Activated CD8-positive, alpha-beta memory T cell treated with anti-CD3 and anti-CD28 coated beads, Interleukin-2, amount 50 U/mL, for 24 hours (primary cell): Measurements from ENCODE around the gene EEF1AKMT3.

Experiments
- DNase-seq: peaks from one replicate; pipeline ENCODE4 v3.0.0-alpha.2; 2020; ENCODE audit errors: extremely low read depth

EEF1AKMT3 gene

GRCh38 chr12:57772429-57773322 lies at the start of gene EEF1AKMT3:
EEF1AKMT3 (plus strand) TSS chr12:57772614; CDS start chr12:57772725, 111 bp downstream.
- DNase-seq: no peak

DNA sequence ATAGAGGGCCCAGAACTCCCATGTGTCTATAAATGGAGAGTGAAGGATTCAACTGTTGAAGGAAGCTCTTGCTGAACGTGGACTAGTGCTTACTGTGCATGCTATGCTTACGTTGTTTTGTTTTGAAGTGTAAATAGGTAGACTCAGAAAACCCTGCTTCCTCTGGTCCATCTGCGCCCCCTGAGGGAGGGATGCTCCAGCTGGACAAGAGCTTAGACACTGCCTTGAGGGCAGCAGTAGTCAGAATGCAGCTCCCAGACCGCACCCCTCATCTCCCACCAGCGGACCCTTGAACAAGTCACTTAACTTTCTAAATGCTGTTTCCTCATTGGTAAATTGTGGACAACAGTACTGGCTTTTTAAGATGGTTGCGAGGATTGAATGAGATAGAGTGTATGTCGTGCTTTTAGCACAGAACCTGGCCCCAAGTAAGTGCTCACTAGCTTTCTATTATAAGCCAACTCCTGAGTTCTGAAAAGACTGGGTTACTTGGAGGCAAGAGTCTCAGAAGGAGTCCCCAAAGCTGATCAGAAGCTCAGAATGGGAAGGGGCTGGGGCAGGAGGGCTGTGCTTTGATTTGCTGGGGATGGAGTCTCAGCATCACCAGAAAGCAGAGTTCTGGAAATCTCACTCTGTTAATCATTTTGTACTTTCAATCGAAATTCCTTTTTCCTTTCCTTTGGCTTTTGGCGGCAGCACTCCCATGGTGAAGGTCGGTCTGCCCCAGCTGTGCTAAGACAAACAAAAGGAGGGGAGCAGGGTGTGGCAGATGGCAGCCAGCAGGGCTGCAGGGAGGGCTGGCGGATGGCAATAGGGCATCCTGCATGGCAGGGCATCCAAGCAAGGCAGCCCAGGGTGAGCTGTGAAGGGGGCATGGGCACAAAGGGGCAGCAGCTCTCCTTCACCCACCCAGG lies 49.4 kb upstream of the EEF1AKMT3 start:
- DNase-seq: no peak

GRCh38 chr12:57723630-57723962 lies 48.8 kb upstream of the EEF1AKMT3 start:
- no peak for DNase-seq

- DNase-seq: no peak
Observed at GRCh38 chr12:57724003-57724935, 48.1 kb upstream of the EEF1AKMT3 start.

DNA sequence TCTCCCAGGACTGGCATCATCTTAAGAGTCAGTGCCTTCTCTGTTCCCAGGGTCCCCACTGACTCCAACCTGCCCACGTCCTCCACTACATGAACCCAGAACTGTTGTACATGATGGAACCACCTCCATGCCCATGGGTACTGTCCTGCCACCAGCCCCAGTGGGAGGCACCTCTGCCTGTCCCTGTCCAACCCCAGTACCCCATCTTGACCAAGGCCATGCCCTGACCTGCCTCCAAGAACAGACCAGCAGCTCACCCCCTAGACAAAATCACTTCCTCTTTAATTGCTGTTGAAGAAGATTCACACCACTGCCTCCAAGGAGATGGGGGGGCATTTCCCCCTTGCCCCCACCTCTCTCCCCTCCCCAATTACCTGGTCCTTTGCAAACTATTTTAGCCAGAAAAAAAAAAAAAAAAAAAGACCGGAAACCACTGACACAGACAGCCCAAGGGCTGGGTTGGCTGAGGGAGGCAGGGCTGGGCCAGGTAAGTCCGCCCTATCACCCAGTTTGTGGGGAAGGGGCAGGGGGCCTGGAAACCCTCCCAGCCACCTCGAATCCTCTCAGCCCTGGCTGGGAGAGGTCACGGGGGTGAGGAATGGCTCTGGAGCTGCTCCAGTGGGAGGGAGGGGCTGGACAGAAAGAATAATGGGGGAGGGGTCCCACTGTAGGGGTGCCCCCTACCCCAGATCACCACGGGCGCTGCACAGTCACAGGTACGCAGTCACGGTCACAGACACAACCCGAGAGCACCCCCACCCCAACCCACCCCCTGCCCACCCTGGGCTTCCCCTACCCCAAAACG lies 47.3 kb upstream of the EEF1AKMT3 start:
- DNase-seq: no peak

GRCh38 chr12:57725851-57726150 lies 46.6 kb upstream of the EEF1AKMT3 start:
- DNase-seq: no peak

GRCh38 chr12:57726151-57726883 lies 46.1 kb upstream of the EEF1AKMT3 start:
- no peak for DNase-seq

DNA sequence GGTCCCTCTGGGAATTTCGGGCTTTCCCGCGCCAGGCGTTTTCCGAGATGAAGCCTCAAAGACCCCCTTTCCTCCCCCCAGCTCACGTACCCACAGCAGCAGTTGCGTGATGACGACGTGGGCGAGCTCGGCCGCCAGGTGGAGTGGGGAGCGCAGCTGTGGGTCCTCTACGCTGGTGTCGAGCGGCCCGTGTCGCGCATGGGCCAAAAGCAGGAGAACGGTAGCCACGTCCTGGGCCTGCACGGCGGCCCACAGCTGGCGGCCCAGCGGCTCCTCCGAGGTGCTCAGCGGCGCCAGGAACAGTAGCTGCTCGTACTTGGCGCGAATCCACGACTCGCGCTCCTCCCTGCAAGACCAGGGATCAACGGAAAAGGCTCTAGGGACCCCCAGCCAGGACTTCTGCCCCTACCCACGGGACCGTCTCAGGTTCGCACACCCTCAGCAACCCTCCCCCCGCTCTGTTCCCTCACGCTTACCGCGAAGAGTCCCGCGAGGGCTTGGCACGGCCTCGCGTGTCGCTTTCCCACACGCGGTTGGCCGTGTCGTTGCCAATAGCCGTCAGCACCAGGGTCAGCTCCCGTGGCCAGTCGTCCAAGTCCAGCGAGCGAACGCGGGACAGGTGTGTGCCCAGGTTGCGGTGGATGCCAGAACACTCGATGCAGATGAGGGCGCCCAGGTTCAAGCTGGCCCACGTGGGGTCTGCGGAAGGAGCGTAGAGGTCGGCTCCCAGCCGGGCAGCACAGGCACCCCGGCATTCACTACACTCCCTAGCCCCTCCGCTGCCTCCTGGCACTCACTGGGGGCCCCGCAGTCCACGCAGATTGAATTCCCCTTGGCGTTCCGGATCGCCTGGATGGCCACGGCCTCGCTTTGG lies 45.3 kb upstream of the EEF1AKMT3 start:
- no peak for DNase-seq

DNA sequence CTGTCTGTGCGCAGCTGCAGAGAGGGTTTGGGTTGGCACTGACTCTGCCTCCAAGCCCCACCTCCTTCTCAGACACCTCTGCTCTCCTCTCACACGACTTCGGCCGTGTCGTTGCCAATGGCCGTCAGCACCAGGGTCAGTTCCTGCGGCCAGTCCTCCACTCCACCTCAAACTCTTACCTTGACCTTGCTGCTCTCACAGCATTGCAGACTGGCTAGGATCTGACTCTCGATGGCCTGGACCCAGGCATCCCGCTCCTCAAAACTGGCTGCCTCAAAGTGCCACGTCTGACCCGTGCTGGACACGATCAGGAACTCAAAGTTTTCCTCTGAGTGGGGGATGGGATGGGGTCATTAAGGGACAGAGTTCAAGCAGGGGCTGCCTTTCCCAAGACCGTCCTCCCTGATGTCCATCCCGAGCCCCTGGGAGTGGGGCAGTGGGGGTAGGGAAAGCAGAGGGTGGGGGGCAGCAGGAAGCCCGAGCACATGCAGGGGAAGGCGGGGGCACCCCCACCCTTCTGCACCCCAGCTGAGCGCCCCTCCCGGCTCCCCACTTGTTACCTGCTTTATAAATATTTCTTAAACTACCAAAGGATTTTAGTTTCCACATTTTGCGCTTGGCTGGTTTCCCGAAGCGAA lies 44.5 kb upstream of the EEF1AKMT3 start:
- no peak for DNase-seq

DNA sequence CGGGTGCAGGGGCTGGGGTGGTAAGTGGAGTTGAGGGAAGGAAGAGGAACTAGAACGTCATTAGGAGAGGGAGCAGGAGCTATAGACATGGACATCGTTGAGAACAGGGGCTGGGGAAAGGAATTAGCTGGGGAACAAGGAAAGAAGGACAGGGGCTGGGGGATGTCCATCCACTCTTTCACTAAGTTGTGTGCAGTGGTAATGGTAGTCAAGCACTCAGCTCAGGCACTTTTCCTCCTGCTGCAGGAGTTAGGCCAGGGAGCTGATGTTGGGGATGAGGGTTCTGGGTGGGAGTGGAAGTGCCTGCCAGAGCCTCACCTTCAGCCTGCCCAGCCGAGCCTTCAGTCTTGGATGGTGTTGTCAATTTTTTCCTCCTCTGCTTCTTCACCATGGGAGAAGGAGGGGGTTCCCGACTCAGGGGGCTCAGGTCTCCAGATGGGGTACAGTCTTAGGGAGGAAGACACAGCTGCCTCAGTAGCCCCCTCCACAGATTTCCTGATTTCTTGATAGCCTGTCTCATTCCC lies 43.0 kb upstream of the EEF1AKMT3 start:
- DNase-seq: no peak

- DNase-seq: no peak
Observed at GRCh38 chr12:57730336-57731067, 41.9 kb upstream of the EEF1AKMT3 start.

GRCh38 chr12:57731411-57732080 lies 40.9 kb upstream of the EEF1AKMT3 start:
- no peak for DNase-seq

GRCh38 chr12:57732270-57732669 lies 40.1 kb upstream of the EEF1AKMT3 start:
- no peak for DNase-seq

- no peak for DNase-seq
Observed at GRCh38 chr12:57732726-57733593, 39.5 kb upstream of the EEF1AKMT3 start.

GRCh38 chr12:57733928-57734327 lies 38.5 kb upstream of the EEF1AKMT3 start:
- no peak for DNase-seq

- DNase-seq: no peak
Observed at GRCh38 chr12:57734591-57734990, 37.8 kb upstream of the EEF1AKMT3 start.
